ENCODE measurements around the gene CABLES2.
A peak's percentile ranks its signal among the peaks of the same experiment; 100 is the strongest.

CABLES2 gene

GRCh38 chr20:62417981-62418708 lies 11.1 kb upstream of the CABLES2 start:
- no peak for DNase-seq

DNA sequence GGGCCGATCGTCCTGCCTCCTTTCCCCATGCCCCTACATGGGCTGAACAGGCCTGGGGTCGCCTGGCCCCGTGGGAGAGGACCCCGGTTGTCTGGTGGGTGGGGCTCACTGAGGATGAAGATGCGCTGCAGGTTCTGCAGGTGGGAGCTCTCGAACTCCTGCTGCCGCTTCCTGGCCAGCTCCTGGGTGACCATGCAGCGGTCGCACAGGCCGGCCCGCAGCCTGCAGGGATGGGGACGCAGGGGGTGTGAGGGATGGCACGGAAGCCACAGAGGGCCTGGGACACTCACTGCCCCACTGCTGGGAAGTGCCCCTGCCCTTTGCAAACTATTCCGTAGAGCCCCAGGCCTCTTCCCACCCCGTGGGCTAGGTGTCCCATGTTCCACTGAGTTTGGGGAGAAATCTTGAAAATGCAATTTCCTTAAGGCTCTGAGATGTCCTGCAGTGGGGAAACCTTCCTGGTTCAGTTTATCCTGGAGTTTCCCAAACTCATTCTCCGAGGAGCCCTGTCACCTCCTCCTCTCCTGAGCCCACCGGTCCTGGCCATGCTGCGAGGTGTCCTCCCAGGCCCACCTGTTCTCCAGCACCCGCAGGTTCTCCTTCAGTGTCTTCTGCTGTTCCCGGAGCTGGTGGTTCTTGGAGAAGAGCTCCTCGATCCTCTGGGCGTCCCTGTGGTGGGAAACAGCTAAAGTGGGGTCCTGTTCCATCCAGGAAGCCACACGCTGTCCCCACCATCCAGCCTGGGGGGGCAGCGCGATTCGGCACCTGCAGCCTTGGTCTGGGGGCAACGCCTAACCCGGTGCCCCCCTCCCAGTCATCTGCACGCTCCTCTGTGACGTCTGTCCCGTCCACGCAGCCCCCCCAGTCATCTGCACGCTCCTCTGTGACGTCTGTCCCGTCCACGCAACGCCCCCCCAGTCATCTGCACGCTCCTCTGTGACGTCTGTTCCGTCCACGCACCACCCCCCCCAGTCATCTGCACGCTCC lies 9.9 kb upstream of the CABLES2 start:
- DNase-seq: no peak

- no peak for DNase-seq
Observed at GRCh38 chr20:62415354-62416111, 8.4 kb upstream of the CABLES2 start.

GRCh38 chr20:62413896-62414481 lies 6.9 kb upstream of the CABLES2 start:
- no peak for DNase-seq

GRCh38 chr20:62413025-62413570 lies 6.0 kb upstream of the CABLES2 start:
- no peak for DNase-seq

GRCh38 chr20:62412194-62413024 lies 5.3 kb upstream of the CABLES2 start:
- DNase-seq: no peak

- no peak for DNase-seq
Observed at GRCh38 chr20:62411479-62412193, 4.6 kb upstream of the CABLES2 start.

DNA sequence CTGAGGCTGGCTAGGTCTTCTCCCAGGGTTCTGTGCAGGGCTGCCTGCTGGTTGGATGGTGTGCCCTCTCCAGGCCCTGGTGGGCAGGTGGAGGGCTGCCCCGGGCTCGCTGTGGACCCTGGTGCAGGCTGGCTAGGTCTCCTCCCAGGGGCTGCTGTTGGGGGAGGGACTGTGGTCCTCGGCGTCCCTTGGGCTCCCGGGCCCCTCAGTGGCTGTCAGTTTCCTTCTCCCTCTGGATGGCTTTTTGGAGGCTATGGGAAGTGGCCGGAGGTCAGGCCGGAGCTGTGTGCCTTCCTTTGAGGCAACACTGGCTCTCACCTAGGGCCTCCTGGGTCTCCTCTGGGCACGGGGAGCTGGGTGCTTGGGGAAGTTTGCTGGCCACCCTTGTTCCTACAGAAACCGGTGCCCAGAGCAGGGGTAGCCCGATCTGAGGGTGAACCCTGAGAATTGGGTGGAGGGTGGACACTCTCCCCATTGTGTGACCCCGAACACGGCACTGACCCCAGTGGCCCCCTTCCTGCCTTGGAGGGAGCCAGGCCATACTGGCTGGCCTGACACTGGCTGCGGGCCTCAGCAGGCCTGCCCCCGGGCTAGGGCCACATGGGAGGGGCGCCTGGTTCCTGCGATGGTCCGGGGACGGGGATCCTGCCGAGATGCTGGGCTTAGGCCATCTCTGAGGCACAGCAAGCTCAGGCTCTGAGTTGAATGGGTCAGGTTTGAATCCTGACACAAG lies 3.8 kb upstream of the CABLES2 start:
- DNase-seq: no peak

DNA sequence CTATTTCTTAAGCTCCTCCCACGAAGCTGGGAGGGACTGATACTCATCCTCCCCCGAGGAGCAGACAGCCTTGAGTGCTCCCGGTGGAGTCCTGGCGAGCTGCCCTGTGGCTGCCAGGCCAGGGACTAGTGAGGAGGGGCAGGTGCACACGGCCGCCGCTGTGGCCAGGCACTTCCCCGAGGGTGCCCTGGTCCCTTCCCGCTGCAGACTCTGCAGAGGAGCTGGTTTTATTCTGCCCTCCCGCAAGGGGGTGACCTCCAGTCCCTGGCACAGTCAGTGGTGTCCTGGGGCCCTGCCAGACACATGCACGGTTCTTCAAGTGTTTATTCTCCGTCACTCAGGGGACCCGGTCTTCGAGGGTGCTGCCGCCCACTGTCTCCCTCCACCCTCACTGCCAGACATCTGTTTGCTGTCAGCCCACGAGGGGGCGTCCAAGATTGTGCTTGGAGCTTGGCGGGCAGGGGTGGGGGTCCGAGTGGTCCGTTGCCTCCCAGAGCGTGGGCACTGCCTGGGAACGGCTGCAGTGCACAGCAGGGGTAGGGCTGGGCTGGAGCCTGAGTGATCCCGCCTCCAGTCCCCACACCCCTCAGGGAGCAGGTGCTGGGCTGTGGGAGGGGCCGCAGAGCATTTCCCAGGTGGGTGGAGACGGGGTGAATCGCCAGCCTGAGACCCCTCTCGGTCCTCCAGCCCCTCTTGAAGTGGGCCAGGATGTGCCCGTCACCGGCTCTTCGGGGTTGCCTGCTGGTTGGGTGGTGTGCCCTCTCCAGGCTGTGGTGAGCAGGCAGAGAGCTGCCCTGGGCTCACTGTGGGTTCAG lies 3.1 kb upstream of the CABLES2 start:
- DNase-seq: peak; percentile 24

- DNase-seq: no peak
Observed at GRCh38 chr20:62409086-62409853, 2.2 kb upstream of the CABLES2 start.

DNA sequence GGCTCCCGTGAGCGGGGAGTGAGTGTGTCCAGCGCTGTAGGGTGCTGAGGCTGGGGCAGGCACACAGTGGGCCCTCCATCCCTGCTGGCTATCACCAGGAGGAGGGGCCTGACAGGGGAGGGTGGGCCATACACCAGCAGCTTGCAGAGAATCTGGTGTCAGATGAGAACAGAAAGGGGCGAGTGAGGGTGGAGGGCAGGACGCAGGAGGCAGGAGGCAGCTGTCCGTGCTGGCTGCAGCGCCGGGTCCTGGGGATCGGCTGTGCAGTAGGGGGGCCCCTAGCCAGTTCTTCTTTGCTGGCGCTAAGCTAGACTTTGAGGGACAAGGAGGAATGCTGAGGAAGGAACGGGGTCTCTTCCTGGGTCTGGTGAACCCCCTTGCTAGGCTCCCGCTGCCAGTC lies 1.6 kb upstream of the CABLES2 start:
- no peak for DNase-seq

DNA sequence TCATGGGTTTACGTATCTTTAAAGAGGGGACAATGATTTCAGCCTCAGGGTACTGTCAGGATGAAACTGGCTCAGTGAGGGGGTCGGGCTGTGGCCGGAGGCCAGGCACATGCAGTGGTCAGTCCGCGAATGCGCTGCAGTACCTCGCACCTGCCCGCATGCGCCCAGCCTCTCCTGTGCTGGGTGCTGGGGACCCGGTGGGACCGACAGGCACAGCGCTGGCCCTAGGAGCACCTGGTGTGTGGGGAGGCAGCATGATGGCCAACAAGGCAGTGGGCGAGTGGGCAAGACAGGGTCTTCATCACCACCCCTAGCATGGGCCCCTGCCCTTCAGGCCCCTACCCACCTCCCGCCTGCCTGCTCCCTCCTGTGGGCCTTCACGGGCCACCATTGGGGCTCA lies 970 bp upstream of the CABLES2 start:
- DNase-seq: no peak

DNA sequence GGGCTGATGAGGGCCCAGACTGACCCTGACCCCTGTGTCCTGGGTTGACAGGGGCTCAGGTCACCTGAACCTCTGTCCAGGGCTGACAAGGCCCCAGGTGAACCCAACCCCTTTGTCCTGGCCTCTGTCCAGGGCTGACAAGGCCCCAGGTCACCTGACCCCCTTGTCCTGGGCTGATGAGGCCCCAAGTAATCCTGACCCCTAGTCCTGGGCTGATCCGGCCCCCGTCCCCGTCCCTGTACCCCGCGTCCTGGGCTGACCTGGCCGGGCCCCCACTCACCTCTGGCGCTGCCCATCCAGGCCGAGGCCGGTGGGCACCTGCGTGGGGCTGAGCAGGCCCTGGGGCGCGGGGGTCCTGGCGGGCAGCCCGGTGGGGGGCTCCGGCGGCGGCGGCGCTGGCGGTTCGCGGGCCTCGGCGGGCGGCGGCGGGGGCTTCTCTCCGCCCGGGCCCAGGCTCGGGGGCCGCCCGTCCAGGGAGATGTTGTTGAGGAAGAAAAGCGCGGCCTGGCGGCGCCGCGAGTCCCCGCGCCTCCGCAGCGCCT lies 379 bp downstream of the CABLES2 start:
- DNase-seq: no peak

GRCh38 chr20:62405981-62406513 lies 1.0 kb downstream of the CABLES2 start:
- no peak for DNase-seq

DNA sequence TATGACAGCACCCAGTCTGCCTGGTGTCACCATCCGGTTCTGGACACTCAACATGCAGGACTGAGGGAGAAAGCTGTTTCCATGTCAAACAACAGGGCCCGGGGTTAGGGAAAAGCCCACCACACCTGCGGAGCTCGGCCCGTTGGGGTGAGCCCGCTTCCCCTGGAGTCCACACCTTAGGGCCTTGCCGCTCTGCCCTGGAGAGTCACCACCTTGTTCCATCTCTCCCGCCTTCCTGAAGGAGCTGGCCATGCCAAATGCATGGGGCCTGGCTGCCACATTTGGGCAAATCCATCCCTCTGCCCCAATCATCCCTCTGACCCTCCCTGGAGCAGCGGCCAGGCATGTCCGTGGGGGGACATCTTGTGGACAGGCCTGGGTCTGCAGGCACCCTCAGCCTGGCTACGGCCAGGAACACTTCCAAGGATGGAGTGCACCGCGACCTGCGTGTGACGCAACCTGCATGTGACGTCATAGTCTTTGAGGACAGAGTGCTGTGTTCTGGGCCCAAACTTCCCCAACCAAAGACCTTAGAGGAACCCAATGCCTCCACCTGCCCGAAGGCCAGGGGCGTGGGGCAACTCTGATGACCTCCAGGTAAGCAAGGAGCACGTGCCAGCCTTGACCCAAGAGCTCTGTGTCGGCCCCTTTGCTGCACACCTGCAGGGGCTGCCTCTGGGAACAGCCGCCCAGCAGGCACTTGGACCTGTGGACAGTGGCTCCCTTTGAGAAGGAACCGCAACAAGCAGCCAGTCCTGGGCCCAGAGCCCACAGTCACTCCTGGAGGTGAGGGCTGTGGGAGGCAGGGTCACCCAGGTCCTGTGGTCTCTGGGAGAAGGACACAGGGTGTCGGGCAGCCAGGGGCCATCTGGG lies 1.7 kb downstream of the CABLES2 start:
- no peak for DNase-seq

DNA sequence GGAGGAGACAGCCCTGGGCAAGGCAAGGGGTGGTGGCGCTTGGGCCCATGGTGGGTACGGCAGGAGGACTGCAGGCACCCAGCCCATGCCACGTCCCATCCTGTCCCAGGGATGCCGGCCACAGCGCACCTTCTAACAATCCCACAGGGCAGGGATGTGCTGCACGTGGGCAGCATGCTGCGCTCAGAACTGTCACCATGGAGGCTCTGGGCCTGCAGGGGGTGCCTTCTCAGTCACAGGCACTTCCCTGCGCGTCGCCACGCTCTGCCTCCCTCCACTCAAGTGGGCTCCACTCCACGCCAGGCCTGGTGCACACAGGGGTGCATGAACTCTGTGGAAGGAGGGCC lies 2.4 kb downstream of the CABLES2 start:
- DNase-seq: no peak

DNA sequence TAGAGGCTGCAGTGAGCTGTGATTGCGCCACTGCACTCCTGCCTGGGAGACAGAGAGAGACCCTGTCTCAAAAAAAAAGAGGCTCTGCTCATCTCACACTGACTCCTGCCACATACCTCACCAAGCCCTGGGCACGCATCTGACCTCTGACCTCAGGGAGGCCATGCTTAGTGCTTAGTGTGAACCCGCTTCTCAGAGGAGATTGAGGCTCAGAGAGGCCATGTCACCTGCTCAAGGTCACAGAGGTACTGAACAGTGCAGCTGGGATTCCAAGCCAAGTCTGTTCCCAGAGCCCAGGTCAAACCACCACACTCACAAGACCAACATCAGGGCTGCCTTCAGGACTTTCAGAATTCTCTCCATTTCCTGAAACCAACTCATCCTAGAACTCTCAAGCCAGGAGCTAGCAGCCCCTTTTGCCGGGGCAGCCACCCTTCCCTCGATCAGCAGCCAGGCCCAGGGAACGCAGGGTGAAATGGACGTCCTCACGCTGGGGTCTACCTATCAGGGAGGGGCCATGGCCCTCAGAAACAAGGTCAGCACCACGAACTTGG lies 2.9 kb downstream of the CABLES2 start:
- DNase-seq: no peak

All from NCI-H1694 treated with DMSO at 0.1 percent for 48 hours (cell line).